ENCODE data around the gene CRBN.
A peak's percentile ranks its signal among the peaks of the same experiment; 100 is the strongest.

Gene CRBN

DNA sequence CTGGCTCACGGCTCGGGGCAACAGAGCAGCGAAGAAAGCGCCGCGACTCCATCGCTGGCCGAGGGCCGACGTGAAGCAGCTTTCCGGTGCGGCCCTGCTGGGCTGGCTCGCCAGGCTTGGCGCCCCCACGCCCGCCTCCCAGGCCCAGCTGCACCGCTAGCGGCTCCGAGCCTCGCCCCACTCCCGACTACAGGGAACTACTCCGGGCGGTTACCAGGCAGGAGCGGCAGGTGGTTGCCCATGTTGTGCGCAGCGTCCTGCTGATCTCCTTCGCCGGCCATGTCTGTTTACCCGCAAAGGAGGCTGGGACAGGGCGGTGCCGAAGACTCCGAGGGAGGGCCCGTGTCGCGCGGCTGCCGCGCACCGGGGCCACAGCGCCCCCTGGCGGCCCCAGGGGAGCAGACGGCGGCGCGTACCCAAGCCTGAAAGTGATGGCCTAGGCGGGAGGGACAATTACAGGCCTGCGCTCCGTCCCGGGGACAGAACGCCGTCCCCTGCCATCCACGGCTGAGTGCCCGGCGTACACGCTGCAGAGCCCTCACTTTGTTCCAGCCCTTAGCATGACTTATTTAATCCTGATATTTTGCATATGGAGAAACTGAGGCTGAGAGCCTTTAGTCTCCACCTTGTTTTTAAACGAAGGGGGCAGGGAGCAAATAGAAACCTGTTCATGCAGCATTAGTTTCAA lies at the start of gene CRBN:
CRBN (minus strand) TSS at position 285 of the 688 bp plus-strand sequence; CDS start at position 281, 4 bp downstream.
- peak; percentile 88 for DNase-seq

- DNase-seq: no peak
Observed at GRCh38 chr3:3227640-3228039, 48.1 kb upstream of the CRBN start.

- DNase-seq: no peak
Observed at GRCh38 chr3:3221528-3221927, 42.0 kb upstream of the CRBN start.

- DNase-seq: no peak
Observed at GRCh38 chr3:3216401-3216800, 36.9 kb upstream of the CRBN start.

DNA sequence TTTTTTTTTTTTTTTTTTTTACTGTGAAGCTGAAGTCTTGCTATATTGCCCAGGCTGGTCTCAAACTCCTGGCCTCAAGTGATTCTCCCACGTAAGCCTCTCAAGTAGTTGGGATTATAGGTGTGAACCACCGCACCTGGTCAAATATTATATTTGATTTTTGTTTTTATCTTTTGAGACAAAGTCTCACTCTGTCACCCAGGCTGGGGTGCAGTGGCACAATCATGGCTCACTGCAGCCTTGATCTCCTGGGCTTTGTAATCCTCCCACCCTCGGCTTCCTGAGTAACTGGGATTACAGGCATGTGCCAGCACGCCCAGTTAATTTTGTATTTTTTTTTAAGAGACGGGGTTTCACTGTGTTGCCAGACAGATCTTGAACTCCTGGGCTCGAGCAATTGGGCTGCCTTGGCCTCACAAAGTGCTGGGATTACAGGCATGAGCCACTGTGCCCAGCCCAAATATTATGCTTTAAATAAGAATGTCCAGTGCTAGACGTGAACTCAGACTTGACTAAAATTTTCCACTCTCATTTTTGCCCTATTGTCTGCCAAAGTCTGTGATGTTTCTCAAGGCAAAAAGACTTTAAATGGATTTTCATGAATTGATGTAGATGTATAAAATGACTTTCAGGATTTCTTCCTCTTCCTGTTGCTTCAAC lies 33.4 kb upstream of the CRBN start:
- no peak for DNase-seq

DNA sequence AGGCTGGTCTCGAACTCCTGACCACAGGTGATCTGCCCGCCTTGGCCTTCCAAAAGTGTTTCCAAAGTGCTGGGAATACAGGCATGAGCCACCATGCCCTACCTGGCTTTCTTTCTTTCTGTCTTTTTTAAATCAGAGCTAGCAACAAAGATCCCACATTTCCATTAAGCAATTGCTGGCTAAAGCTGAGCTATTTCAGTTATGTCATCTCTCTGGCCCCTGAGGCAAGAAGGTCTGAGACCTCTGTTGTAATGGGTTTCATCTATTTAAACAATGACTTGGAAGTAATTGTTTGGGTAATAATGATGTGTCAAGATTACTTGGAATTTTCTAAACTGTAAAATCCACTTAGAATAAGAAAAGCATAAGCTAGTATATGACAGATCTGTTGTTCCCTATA lies 30.2 kb upstream of the CRBN start:
- no peak for DNase-seq

GRCh38 chr3:3209057-3209456 lies 29.6 kb upstream of the CRBN start:
- no peak for DNase-seq

- DNase-seq: peak; percentile 65
Observed at GRCh38 chr3:3201611-3202010, 22.1 kb upstream of the CRBN start.

DNA sequence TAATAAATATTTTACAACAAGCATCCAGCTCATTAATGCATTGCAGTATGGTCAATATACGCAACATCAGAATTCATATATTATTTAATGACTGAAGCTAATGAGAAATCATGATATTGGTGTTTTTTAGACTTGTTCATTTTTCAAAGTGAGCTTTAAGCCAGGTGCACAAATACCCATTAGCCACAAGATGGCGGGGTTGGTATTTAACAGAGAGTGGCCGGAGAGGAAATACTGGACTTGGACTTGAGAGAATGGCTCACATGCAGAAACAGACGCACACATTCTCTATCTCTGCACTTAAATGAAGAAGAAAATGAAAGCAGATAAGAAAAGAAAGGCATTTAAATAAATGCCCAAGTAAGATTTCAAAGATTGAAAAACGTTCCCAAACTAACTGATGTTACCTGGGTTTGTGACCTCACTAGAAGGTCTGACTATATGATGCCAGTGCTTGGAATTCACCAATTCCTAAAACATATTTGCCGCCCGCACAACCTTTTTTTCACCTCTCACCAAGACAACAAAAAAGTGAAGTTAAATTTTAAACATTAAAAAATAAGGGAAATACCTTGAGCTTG lies 21.2 kb upstream of the CRBN start:
- DNase-seq: peak; percentile 60

GRCh38 chr3:3199306-3199705 lies 19.8 kb upstream of the CRBN start:
- DNase-seq: no peak

- no peak for DNase-seq
Observed at GRCh38 chr3:3196148-3196861, 16.8 kb upstream of the CRBN start.

- DNase-seq: no peak
Observed at GRCh38 chr3:3194861-3195260, 15.4 kb upstream of the CRBN start.

DNA sequence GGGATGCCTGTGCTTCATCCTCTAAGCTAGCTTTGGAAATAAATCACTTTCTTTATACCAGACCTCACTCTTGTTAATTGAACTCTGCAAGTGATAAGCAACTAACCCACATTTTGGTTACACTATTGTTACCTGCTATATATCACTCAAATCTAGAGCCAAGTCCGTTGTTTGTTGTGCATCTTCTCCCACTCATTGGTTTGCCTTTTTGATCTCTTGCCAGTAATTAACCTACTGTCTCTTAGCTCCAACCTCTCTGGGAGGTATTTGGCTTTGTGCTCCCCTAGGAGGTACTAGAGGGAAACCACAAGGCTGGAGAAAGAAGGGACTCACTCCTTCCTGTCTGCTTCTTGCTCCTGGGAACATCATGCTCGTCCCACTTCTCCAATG lies 12.8 kb upstream of the CRBN start:
- no peak for DNase-seq

- peak; percentile 11 for DNase-seq
Observed at GRCh38 chr3:3191675-3192285, 12.3 kb upstream of the CRBN start.

DNA sequence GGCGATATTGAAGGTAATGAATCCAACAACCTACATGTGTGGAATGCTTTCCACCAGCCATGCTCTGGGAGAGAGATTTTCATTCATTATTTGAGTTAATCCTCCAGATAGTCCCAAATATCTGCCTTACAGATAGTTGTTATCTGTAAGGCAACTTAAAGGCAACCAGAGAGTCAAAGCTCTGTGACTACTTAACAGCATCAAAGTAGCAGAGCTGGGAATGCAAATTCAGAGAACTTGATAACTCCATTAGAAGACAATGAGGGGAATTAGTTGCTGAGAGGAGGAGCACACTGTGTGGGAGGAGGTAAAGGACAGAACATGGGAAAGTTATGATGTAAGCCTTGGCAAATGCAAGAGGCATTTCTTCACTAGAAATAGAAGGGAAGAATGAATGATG lies 10.5 kb upstream of the CRBN start:
- DNase-seq: no peak

GRCh38 chr3:3189102-3189727 lies 9.7 kb upstream of the CRBN start:
- DNase-seq: no peak

GRCh38 chr3:3184876-3185275 lies 5.4 kb upstream of the CRBN start:
- no peak for DNase-seq

GRCh38 chr3:3180456-3180855 lies 965 bp upstream of the CRBN start:
- no peak for DNase-seq

GRCh38 chr3:3178498-3179328 lies 778 bp downstream of the CRBN start:
- no peak for DNase-seq

DNA sequence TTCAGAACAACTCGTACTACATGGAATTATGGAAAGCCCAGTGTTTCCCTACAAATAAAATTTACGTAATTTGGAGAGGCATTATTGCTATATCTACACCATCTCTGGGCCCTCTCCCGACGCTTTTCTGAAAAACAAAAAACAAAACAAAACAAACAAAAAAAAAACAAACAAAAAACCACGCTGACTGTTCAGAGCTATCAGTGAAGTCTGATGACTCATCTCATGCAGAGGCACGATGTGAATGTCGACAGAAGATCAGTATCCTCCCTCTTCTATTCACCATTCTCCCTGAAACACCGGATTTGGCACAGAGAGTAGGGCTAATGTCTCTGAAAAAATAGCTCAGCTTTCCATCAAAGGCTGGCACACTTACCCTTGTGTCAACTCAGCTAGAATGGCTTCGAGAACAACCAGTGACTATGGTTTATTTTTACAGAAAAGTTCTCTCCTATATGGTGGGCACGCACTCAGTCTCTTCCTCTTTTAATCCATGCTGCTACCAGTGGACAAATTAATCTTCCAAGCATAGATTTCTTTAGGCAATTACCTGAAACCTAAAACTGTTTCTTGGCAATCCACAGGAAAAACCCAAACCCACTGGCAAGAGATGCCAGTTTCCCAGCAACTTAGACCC lies 1.5 kb downstream of the CRBN start:
- peak; percentile 19 for DNase-seq

DNA sequence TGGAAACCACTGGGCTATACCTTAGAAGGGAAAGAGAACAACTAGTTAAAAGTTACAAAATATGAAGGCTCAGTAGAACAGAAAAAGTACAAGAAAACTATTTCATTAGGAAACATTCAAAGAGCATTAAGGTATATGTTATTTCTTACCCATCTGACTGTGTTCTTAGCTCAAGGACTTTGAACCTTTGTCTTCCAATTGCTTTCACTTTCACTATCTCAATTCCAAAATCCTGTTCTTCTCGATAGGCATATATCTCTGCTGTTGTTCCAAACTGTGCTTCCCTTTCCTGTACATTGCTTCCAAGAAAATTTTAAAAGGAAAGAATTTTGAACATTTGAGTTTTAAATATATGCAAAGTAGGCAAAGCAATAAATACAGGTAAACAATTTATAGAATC lies 6.9 kb downstream of the CRBN start:
- no peak for DNase-seq
